Tibial artery (tissue), 4 donors: ENCODE measurements around the gene FCRL5.
"Not testable (repeated sequence)": the region's sequence is repeated elsewhere in the genome, so short reads cannot be mapped to it uniquely, and the experiment has no call there.

Experiments
- DNase-seq, 2 donors: peaks; one replicate each; pipeline ENCODE4 v3.0.0-alpha.2; 2019
- H3K27ac ChIP-seq, 2 donors: fragments of 200-600 bp; sonication (generic) in 1 of 2; 1 replicate in 1 of 2; 2 replicates in 1 of 2; pipeline ENCODE4 v1.5.1; 2018 to 2019; ENCODE audit warnings: mild to moderate bottlenecking in 1 of 2
- H3K27me3 ChIP-seq, 2 donors: fragments of 200-600 bp; sonication (generic) in 1 of 2; one replicate each; pipeline versions ENCODE4 v1.5.1 to v1.6.0; 2016 to 2019
- H3K36me3 ChIP-seq, 3 donors: fragments of 200-600 bp; sonication (generic) in 2 of 3; one replicate each; pipeline ENCODE4 v1.5.1; 2016 to 2019; ENCODE audit warnings: mild to moderate bottlenecking in 2 of 3
- H3K4me1 ChIP-seq, 4 donors: fragments of 200-600 bp; sonication (generic) in 2 of 4; 1 replicate in 3 of 4; 2 replicates in 1 of 4; pipeline ENCODE4 v1.5.1; 2016 to 2019
- H3K4me3 ChIP-seq, 2 donors: fragments of 200-600 bp; sonication (generic) in 1 of 2; 1 replicate in 1 of 2; 2 replicates in 1 of 2; pipeline ENCODE4 v1.5.1; 2018 to 2019; ENCODE audit warnings: mild to moderate bottlenecking in 2 of 2
- H3K9me3 ChIP-seq, 3 donors: fragments of 200-600 bp; sonication (generic) in 1 of 3; one replicate each; pipeline ENCODE4 v1.5.1; 2016 to 2019
- CTCF ChIP-seq, 2 experiments: fragments of 200-600 bp in 1 of 2; fragments of 450-650 bp in 1 of 2; IDR thresholded peaks; one replicate each; pipeline ENCODE4 v1.5.1; 2017 to 2019; ENCODE audit warnings: antibody characterized with exemption in 2 of 2, mild to moderate bottlenecking in 1 of 2, moderate library complexity in 1 of 2
- intact Hi-C: fragments of 100-400 bp; cut with DNase I; formaldehyde crosslinking; loops from one replicate; pipeline ENCODE4 v1.15.0; 2023; ENCODE audit warnings: low total_unique reads

Gene FCRL5

GRCh38 chr1:157574836-157575235, 22.5 kb upstream of the FCRL5 start:
- no peak for DNase-seq
- no peaks in the 10 kb centered on the region for H3K36me3 ChIP-seq
- no peaks in the 10 kb centered on the region for H3K4me1 ChIP-seq
- no peak overlapping the region for H3K27ac ChIP-seq
- no peak overlapping the region for H3K4me3 ChIP-seq
- TF ChIP-seq CTCF (IDR thresholded peaks at IDR 0.05): no peak
- no peaks in the 10 kb centered on the region for H3K27me3 ChIP-seq
- intact Hi-C loops: no loop called here
- no peaks in the 10 kb centered on the region for H3K9me3 ChIP-seq

- Histone ChIP-seq H3K4me1 (no peaks in the 10 kb centered on the region), H3K4me3 (no peak overlapping the region), H3K27ac (no peak overlapping the region), H3K27me3 (no peaks in the 10 kb centered on the region), H3K9me3 (no peaks in the 10 kb centered on the region), H3K36me3 (no peaks in the 10 kb centered on the region)
- intact Hi-C loops: no loop called here
- DNase-seq: no peak
- no peak for TF ChIP-seq CTCF (IDR thresholded peaks at IDR 0.05)
Observed at GRCh38 chr1:157566484-157567300, 14.4 kb upstream of the FCRL5 start.

GRCh38 chr1:157562515-157562914, 10.2 kb upstream of the FCRL5 start:
- DNase-seq: no peak
- Histone ChIP-seq H3K27ac (no peak overlapping the region), H3K27me3 (no peaks in the 10 kb centered on the region), H3K9me3 (no peaks in the 10 kb centered on the region), H3K36me3 (no peaks in the 10 kb centered on the region), H3K4me3 (no peak overlapping the region), H3K4me1 (no peaks in the 10 kb centered on the region)
- TF ChIP-seq CTCF (IDR thresholded peaks at IDR 0.05): no peak
- intact Hi-C loops: no loop called here

GRCh38 chr1:157558119-157558518, 5.8 kb upstream of the FCRL5 start:
- intact Hi-C loops: no loop called here
- H3K4me3 ChIP-seq: no peak overlapping the region
- H3K27ac ChIP-seq: no peak overlapping the region
- no peaks in the 10 kb centered on the region for H3K36me3 ChIP-seq
- H3K9me3 ChIP-seq: no peaks in the 10 kb centered on the region
- no peak for TF ChIP-seq CTCF (IDR thresholded peaks at IDR 0.05)
- DNase-seq: no peak
- H3K27me3 ChIP-seq: no peaks in the 10 kb centered on the region
- no peaks in the 10 kb centered on the region for H3K4me1 ChIP-seq

GRCh38 chr1:157548081-157548480, 4.2 kb downstream of the FCRL5 start:
- DNase-seq, H3K36me3 ChIP-seq, H3K27me3 ChIP-seq, H3K9me3 ChIP-seq, H3K4me3 ChIP-seq, H3K27ac ChIP-seq, intact Hi-C loops, H3K4me1 ChIP-seq: not testable (repeated sequence)

GRCh38 chr1:157542676-157543075, 9.6 kb downstream of the FCRL5 start:
- intact Hi-C loops: no loop called here
- H3K27ac ChIP-seq: no peak overlapping the region
- TF ChIP-seq CTCF (IDR thresholded peaks at IDR 0.05): no peak
- H3K36me3 ChIP-seq: no peaks in the 10 kb centered on the region
- H3K9me3 ChIP-seq: no peaks in the 10 kb centered on the region
- no peaks in the 10 kb centered on the region for H3K4me1 ChIP-seq
- H3K27me3 ChIP-seq: no peaks in the 10 kb centered on the region
- no peak for DNase-seq
- no peak overlapping the region for H3K4me3 ChIP-seq
